H54 (cell line): ENCODE data around the gene KIAA1217.

Experiments
- DNase-seq: peaks from one replicate; pipeline ENCODE4 v3.0.0; 2011; ENCODE audit warnings: low spot score, mixed read lengths; ENCODE audit not compliant: insufficient read length
- FAIRE-seq: peaks from 3 replicates; lab custom pipeline; 2011; peaks lifted over from hg19 to GRCh38; lab: Jason Lieb, UNC
- POLR2A ChIP-seq: IDR thresholded peaks from 2 replicates; pipeline ENCODE4 v1.6.1; 2011; ENCODE audit warnings: low read depth, mild to moderate bottlenecking, low read length

Gene KIAA1217

GRCh38 chr10:24502801-24503460 is 294.0 kb downstream of the KIAA1217 start:
- DNase-seq (no peak), FAIRE-seq (no peak)
- no peak for TF ChIP-seq POLR2A

GRCh38 chr10:24503461-24504320 is 294.8 kb downstream of the KIAA1217 start:
- FAIRE-seq (peak; percentile 90), DNase-seq (peak; percentile 19)
- TF ChIP-seq POLR2A = no peak

DNA sequence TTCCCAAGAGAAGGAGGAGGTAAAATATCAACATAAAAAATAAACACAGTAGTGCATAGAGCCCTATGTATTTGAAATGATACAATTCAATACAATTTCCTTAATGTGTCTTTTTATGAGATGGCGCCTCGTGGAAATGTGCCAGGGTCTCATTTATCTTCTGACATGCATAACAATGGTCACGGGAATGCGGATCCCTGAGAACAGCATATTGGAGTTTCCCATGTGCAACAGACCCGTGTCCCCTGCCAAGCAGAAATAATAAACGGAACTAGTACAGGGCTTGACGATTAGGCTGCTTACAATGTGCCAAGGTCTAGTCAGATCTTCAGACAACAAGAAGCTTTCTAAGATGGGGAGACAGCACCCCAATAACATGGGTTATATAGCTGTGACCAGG is 296.8 kb downstream of the KIAA1217 start:
- no peak for TF ChIP-seq POLR2A
- FAIRE-seq (no peak), DNase-seq (no peak)

GRCh38 chr10:24513155-24513554 is 304.2 kb downstream of the KIAA1217 start:
- peak; percentile 36 for FAIRE-seq
- no peak for TF ChIP-seq POLR2A
- peak; percentile 30 for DNase-seq

DNA sequence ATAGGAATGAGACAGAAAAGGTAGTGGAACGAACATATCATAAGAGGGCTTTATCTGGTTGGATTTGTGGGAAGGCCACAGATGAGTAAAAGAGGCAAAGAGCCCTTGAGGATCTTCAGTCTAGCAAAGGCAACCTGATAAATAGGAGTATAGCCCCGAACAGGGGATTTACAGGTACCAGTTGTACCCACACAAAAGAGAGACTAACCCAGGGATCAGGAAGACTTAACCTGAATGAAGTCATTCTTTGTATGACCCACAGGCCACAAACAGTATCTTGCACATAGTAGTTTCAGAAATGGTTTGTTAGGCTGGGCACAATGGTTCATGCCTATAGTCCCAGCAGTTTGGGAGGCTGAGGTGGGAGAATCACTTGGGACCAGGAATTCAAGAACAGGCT is 306.5 kb downstream of the KIAA1217 start:
- TF ChIP-seq POLR2A = no peak
- FAIRE-seq = no peak
- DNase-seq = no peak

DNA sequence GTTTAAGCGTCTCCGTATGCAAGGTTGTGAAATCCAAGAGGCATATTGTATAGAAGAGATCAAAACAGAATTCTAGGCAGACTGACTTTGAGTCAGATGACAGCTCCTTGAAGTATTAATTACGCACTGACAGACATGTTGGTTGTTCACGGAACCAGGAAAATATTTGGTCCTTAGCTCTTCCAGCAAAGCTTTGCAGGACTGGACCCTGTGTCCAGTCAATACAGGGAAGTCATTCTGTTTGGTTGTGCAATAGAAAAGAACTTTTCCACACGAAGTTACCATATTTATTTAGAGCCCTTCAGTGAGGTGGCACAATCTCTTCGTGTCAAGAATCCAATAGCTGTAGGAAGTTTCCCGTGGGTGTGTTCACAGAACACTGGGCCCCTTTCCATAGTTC is 309.5 kb downstream of the KIAA1217 start:
- no peak for TF ChIP-seq POLR2A
- DNase-seq (no peak), FAIRE-seq (no peak)

DNA sequence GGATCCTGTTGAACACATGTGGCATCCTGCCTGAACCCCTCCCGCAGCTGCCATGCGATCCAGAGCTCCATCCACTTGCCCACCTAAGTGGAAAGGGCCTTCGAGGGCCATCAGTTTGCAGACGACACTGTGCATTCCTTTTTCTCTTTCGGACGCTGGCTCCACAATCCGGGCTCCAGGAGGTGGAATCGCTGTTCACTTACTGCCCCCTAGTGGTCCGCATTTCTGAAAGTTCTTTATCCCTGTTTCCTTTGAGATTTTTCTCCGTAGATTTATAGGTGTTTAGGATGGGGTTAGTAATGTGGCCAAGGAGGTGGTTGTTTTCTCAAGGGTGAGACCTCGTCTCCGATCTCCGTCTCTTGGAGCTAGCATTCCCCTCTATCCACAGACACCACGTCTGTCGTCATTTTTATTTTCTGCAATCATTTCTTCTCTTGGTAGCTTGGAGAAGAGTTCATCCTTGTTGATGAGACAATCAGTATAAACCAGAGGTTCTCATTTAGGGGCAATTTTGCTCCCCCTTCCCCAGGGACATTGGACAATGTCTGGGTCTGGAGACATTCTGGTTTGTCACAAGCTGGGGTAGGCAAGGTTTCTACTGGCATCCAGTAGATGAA is 310.2 kb downstream of the KIAA1217 start:
- no peak for TF ChIP-seq POLR2A
- DNase-seq (peak; percentile 56), FAIRE-seq (no peak)

DNA sequence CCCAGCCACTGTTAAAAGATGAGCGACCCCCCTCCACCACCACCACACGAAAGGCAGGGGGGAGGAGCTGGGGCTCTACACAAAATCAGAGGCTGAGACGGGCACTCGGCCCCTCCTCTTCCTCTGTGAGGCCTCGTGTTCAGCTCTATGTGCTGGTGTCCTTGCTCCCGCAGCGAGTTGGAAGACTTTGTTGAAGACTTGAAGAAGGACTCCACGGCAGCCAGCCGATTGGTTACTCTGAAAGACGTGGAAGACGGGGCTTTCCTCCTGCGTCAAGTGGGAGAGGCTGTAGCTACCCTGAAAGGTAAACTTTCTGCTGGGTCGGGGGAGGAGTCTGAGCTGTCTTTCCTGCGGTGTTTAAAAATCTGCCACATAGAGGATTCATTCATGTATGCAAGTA is 311.0 kb downstream of the KIAA1217 start:
- DNase-seq (no peak), FAIRE-seq (no peak)
- TF ChIP-seq POLR2A = no peak

DNA sequence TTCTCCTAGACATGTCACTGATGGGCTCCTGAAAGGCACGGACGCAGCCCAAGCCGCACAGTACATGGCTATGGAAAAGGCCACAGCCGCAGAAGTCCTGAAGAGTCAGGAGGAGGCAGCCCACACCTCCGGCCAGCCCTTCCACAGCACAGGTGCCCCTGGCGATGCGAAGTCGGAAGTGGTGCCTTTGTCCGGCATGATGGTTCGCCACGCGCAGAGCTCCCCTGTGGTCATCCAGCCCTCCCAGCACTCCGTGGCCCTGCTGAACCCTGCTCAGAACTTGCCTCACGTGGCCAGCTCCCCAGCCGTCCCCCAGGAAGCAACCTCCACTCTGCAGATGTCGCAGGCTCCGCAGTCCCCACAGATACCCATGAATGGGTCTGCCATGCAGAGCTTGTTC is 315.4 kb downstream of the KIAA1217 start:
- DNase-seq (no peak), FAIRE-seq (no peak)
- TF ChIP-seq POLR2A = no peak

- FAIRE-seq (no peak), DNase-seq (no peak)
- TF ChIP-seq POLR2A = no peak
These were observed 317.2 kb downstream of the KIAA1217 start for GRCh38 chr10:24526085-24526649.

DNA sequence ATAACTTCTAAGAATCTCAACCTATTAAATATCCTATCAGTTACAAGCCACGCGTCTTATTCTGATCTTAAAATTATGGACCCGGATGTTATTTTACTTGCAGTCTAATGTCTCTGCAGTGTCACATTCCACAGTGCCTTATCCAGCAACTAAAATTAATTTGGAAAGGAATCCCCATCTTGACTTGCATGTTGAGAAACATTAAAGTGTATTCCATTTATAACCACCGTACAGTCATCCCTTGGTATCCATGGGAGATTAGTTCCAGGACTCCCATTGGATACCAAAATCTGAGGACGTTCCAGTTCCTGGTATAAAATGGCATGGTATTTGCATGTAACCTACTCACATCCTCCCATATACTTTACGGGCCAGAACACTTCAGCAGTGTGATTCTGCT is 320.0 kb downstream of the KIAA1217 start:
- FAIRE-seq = no peak
- no peak for DNase-seq
- TF ChIP-seq POLR2A = no peak

DNA sequence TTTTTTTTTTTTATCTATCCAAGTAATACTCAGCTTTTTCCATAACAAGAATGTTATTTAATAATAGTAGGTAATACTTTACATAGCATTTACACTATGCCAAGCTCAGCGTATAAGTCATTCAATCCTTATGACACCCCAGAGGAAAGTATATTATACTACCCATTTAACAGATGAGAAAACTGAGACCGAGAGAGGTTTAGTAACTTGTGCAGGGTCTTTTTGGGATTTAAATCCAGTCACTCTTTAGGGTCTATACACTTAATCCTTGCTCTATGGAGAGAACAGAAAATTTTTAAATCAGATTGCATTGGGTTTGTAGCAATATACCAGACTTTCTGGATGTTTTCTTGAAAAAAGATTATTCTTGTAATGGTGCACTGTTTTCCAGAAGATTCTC is 322.5 kb downstream of the KIAA1217 start:
- DNase-seq (no peak), FAIRE-seq (no peak)
- no peak for TF ChIP-seq POLR2A

- no peak for TF ChIP-seq POLR2A
- FAIRE-seq (no peak), DNase-seq (no peak)
These were observed 325.0 kb downstream of the KIAA1217 start for GRCh38 chr10:24533981-24534380.

DNA sequence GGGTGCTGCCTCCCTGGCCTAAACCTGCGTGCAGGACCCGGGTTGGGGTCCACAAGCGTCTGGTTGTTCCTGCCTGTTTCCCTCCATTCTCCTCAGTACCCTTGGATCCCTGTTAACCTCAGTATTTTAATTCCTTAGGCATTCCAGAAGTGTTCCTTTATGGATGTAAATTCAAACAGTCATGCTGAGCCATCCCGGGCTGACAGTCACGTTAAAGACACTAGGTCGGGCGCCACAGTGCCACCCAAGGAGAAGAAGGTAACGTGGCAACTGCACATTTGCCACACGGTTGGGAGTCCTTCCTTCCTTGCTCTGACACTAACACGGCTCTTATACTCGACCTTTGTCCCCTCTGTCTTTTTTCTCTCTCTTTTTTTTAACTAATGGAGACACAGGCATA is 327.7 kb downstream of the KIAA1217 start:
- no peak for FAIRE-seq
- no peak for TF ChIP-seq POLR2A

More for the DNA sequence above, 327.7 kb downstream of the KIAA1217 start:
- no peak for DNase-seq
